Measurements from ENCODE around the gene ITFG1.
"Not testable (repeated sequence)": the region's sequence is repeated elsewhere in the genome, so short reads cannot be mapped to it uniquely, and the experiment has no call there.

DNA sequence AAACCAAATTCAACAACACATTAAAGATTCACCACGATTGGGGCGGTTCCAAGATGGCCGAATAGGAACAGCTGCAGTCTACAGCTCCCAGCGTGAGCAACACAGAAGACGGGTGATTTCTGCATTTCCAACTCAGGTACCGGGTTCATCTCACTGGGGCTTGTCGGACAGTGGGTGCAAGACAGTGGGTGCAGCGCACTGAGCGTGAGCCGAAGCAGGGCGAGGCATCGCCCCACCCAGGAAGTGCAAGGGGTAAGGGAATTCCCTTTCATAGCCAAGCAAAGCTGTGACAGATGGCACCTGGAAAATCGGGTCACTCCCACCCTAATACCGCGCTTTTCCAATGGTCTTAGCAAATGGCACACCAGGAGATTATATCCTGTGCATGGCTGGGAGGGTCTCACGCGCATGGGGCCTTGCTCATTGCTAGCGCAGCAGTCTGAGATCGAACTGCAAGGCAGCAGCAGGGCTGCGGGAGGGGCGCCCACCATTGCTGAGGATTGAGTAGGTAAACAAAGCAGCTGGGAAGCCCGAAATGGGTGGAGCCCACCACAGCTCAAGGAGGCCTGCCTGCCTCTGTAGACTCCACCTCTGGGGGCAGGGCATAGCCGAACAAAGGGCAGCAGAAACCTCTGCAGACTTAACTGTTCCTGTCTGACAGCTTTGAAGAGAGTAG lies 113.7 kb downstream of the ITFG1 start:
- TF ChIP-seq EZH2 (IDR thresholded peaks at IDR 0.05; ENCODE audit: borderline replicate concordance, low read length); CTCF (conservative IDR thresholded peaks at IDR 0.05 in 1 of 2, IDR thresholded peaks at IDR 0.05 in 1 of 2; ENCODE audit: extremely low read depth in 1 of 2, insufficient read depth in 1 of 2, low read depth in 1 of 2, low read length in 2 of 2): not testable (repeated sequence)
